HG03442 (cell line): ENCODE data around the gene ABCC5.
"Not testable (repeated sequence)": the region's sequence is repeated elsewhere in the genome, so short reads cannot be mapped to it uniquely, and the experiment has no call there.

Experiments used
- ATAC-seq: cut with Tn5 transposase; IDR thresholded peaks from one replicate; pipeline ENCODE4 v1.9.1; 2021; ENCODE audit warnings: mild to moderate bottlenecking, moderate library complexity; ENCODE audit not compliant: unreplicated experiment

Gene ABCC5

GRCh38 chr3:184017672-184018423 is at the start of gene ABCC5:
Gene ABCC5 (minus strand): TSS chr3:184017884. CDS start chr3:184014392, 3,492 bp downstream.
- peak; percentile 93 for ATAC-seq

- no peak for ATAC-seq
Observed at GRCh38 chr3:184066211-184066610, 48.5 kb upstream of the ABCC5 start.

- ATAC-seq = no peak
Observed at GRCh38 chr3:184062637-184063036, 45.0 kb upstream of the ABCC5 start.

DNA sequence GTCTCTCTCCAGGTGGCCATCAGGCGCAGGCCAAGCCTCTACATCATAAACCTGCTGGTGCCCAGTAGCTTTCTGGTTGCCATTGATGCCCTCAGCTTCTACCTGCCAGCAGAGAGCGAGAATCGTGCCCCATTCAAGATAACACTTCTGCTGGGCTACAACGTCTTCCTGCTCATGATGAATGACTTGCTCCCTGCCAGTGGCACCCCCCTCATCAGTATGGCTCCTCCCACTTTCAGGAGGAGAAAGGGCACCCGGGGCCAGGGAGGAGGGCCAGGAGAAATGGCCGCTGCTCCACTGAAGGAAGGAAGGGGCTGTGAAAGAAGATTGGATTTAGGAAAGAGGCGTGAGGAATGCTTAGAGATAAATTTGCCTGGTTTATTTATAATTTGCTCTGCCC is 41.7 kb upstream of the ABCC5 start:
- ATAC-seq = no peak

GRCh38 chr3:184058029-184058428 is 40.3 kb upstream of the ABCC5 start:
- no peak for ATAC-seq

DNA sequence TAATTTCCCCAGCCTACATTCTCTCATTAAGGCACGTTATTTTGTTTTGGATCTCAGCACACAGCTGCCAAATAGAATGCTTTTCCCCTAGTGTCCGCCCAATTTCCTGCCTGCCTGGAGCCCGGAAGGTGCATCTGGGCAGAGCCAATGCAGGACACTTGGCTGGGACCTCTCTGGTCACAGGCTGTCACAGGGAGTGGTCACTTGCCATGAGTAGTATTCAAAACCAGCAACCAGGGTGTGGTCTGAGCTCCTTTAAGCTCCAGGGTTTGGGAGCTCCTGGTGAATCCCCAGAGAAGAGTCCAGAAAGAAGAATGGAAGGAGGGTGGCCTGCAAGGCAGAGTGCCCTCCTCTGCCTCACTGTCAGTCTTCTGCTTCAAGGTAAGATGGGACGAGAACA is 35.1 kb upstream of the ABCC5 start, which contains the start of gene HTR3C:
Gene HTR3C, plus strand, starts transcription at position 281 of the 400 bp plus-strand sequence. Its CDS starts 34 bp downstream, at position 315.
- ATAC-seq = no peak

GRCh38 chr3:184050217-184050847 is 32.6 kb upstream of the ABCC5 start:
- ATAC-seq = no peak

DNA sequence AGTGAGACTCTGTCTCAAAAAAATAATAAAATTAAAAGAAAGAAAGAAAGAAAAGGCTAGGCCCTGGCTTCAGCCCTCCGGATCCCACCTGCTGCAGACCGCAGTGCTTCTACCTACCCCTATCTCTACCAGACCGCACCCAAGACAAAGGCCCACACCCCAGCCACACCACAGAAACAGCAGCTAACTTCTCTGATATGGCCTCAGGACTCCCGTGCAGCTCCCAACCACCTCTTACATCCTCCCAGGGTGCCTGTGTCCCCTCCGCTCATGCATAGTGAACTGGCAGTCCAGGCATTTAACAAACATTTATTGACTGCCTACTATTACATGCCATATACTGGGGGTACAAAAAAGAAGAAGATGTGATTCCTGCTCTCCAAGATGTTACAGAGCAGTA is 28.3 kb upstream of the ABCC5 start:
- no peak for ATAC-seq

DNA sequence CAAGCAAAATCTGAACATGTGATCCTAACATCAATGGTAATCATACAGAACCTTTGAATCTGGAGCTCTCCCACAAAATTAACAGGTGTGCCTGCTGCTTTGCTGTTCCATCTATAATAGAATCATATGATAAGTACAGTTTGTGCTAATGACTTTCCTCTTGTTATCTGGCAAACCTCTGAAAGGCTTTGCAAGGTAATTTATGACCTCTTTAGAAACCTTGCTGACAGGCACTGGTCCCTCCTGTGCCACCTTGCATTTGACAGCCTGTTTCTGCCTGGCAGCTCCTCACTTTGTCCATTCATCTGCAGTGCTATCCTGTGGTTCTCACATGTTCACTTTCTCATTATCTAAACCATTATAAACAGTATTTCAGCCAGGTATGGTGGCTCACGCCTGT is 24.9 kb upstream of the ABCC5 start:
- ATAC-seq = no peak

GRCh38 chr3:184040010-184040409 is 22.3 kb upstream of the ABCC5 start:
- ATAC-seq = no peak

- no peak for ATAC-seq
Observed at GRCh38 chr3:184039414-184039813, 21.7 kb upstream of the ABCC5 start.

DNA sequence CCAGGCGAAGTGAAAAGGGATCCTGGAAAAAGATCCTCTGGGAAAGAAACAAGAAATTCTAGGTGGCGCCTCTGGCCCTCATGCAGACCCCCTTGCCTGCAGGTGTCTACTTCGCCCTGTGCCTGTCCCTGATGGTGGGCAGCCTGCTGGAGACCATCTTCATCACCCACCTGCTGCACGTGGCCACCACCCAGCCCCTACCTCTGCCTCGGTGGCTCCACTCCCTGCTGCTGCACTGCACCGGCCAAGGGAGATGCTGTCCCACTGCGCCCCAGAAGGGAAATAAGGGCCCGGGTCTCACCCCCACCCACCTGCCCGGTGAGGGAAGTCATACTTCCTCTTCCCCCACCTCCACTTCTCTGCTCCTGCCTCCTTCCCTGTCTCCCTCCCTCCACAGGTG is 20.6 kb upstream of the ABCC5 start:
- ATAC-seq = not testable (repeated sequence)

- no peak for ATAC-seq
Observed at GRCh38 chr3:184037816-184038215, 20.1 kb upstream of the ABCC5 start.

DNA sequence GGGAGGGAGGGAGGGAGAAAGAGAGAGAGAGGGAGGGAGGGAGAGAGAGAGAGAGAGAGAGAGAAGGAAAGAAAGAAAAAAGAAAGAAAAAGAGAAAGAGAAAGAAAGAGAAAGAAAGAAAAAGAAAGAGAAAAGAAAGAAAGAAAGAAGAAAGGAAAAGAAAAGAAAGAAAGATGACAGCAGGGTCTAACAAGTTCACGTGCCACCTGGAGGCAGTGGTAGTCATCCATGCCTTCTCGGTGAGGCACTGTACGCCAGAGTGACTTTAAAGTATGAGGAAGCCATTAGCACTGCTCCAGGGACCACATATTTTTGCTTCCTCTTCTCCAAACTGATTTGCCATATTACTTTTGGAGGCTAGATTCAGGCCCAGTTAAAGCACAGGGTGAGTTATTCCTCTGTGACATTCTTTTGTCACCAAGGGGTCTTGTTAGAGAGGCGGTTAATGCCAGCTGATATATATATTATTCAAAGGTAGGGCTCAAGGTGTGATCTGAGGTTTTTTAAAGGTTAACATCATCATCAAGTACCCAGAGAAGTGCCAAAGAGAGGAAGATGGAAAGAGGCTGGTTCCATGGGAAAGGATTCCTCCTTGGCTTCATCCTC is 13.6 kb upstream of the ABCC5 start, which contains the start of gene HTR3D:
Gene HTR3D, plus strand, starts transcription at position 556 of the 606 bp plus-strand sequence. Its CDS starts 0 bp downstream, at position 556.
- no peak for ATAC-seq

- no peak for ATAC-seq
Observed at GRCh38 chr3:184030536-184030935, 12.9 kb upstream of the ABCC5 start.

DNA sequence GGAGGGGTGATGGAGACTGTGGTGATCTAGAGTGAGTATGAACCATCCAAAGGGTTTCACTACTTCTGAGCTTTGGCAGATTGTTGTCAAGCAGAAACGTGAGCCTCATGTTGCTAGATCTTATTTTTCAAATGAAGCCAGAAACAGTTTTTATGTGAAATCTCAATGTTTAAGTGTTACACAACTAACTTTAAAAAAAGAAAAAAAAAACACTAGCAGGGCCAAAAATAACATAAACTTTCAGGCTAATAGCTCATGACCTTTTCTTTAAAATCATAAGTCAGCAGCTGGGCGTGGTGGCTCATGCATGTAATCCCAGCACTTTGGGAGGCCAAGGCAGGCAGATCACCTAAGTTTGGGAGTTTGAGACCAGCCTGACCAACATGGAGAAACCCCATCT is 11.8 kb upstream of the ABCC5 start:
- ATAC-seq = no peak

- not testable (repeated sequence) for ATAC-seq
Observed at GRCh38 chr3:184028275-184028890, 10.7 kb upstream of the ABCC5 start.

DNA sequence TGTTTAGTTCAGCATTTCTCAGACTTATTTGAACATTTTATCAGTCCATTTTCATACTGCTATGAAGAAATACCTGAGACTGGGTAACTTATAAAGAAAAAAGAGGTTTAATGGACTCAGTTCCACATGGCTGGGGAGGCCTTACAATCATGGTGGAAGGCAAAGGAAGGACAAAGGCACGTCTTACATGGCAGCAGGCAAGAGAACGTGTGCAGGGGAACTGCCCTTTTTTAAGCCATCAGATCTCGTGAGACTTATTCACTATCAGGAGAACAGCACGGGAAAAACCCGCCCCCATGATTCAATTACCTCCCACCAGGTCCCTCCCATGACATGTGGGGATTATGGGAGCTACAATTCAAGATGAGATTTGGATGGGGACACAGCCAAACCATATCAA is 7.6 kb upstream of the ABCC5 start:
- not testable (repeated sequence) for ATAC-seq

GRCh38 chr3:184022323-184022722 is 4.6 kb upstream of the ABCC5 start:
- ATAC-seq = no peak

- ATAC-seq = no peak
Observed at GRCh38 chr3:184018424-184018973, 815 bp upstream of the ABCC5 start.
